Heart left ventricle (tissue), 13 donors: ENCODE measurements around the gene MSL3B.

Source experiments
- POLR2A ChIP-seq, 2 donors: fragments of 450-650 bp; IDR thresholded peaks; one replicate each; pipeline ENCODE4 v1.6.1; 2017; ENCODE audit warnings: antibody characterized with exemption in 2 of 2, mild to moderate bottlenecking in 2 of 2, moderate library complexity in 2 of 2
- TF ChIP-seq, protein P1 (sequence below), 12 donors: fragments of 200-600 bp; sonication (generic) in 4 of 12; IDR thresholded peaks; one replicate each; pipeline versions ENCODE4 v1.5.0 to v1.8.0; 2018 to 2022; ENCODE audit warnings: antibody characterized with exemption in 12 of 12, mild to moderate bottlenecking in 5 of 12
- donor health status: ischemic (EF 13 %, LVEDD 7.1; RV severe dilation, severe dysfunction).
- donor health status: DM: no; HTN: yes; CAD: no.
- donor health status: DM: no; HTN: no; CAD: no.
- donor health status: ischemic (EF 25% LVEDD 6.9; RV normal size, moderate dysfunction).
- donor health status: ischemic (EF 25% LVEDD 5.7; RV mildly dilated, moderate dysfunction).
- donor health status: ischemic (EF 35%, LVEDD 5.7; RV mildly dilated, moderate dysfunction).
- donor health status: nonischemic (EF 11% LVEDD 7.7; RV severe dilation, severe dysfunction).
- donor health status: DM: yes; HTN: yes; CAD: no.
- donor health status: PGD.
- donor health status: ischemic (EF 29% LVEDD 5.4; RV normal size, mild dysfunction).
- donor health status: nonischemic (EF 23%, LVEDD 6.1; RV moderate dilation, normal function).

DNA sequence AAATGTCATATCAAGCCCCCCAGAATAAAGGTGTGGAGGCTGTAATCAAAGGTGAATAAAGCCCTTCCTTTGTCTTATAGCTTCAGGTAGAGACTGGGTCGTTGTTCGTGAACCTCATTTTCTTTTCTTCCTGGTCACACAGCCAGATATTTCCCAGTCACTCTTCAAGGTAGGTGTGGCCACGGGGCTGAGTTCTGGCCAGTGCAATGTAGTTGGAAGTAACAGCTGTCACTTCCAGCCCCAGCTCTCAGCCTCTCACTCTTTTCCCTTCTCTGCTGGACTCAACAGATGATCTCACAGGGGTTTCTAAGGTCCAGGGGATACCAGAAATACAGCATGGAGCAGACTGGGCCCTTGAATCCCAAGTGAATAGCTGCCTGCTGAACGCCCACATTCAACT, 33.2 kb upstream of the MSL3B start:
- TF ChIP-seq, protein P1, sequence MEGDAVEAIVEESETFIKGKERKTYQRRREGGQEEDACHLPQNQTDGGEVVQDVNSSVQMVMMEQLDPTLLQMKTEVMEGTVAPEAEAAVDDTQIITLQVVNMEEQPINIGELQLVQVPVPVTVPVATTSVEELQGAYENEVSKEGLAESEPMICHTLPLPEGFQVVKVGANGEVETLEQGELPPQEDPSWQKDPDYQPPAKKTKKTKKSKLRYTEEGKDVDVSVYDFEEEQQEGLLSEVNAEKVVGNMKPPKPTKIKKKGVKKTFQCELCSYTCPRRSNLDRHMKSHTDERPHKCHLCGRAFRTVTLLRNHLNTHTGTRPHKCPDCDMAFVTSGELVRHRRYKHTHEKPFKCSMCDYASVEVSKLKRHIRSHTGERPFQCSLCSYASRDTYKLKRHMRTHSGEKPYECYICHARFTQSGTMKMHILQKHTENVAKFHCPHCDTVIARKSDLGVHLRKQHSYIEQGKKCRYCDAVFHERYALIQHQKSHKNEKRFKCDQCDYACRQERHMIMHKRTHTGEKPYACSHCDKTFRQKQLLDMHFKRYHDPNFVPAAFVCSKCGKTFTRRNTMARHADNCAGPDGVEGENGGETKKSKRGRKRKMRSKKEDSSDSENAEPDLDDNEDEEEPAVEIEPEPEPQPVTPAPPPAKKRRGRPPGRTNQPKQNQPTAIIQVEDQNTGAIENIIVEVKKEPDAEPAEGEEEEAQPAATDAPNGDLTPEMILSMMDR (IDR thresholded peaks at IDR 0.05): no peak
- TF ChIP-seq POLR2A (IDR thresholded peaks at IDR 0.05): no peak
